ENCODE measurements around the gene INPPL1. TPM values are rescaled to one million over a fixed set of nuclear protein-coding genes. Genes with fewer than 3 reads are reported as not detected.
"Not testable (repeated sequence)": the region's sequence is repeated elsewhere in the genome, so short reads cannot be mapped to it uniquely, and the experiment has no call there.

INPPL1 gene
- total RNA-seq, 2 donors from 2014 or later, result 102 to 108 TPM

DNA sequence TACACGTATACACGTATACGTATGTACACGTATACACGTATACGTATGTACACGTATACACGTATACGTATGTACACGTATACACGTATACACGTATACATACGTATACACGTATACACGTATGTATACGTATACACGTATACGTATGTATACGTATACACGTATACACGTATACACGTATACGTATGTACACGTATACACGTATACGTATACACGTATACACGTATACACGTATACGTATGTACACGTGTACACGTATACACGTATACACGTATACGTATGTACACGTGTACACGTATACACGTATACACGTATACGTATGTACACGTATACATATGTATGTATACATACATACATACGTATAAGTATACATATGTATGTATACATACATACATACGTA lies 23.1 kb upstream of the INPPL1 start:
- H3K4me1 Mint-ChIP-seq; H3K27ac Mint-ChIP-seq; H3K9me3 ChIP-seq (ENCODE audit: control insufficient read depth, low read length, poor library complexity, severe bottlenecking); DNase-seq; ATAC-seq; H3K4me3 Mint-ChIP-seq; H3K27me3 Mint-ChIP-seq; H3K36me3 Mint-ChIP-seq (ENCODE audit: low read depth): not testable (repeated sequence)

DNA sequence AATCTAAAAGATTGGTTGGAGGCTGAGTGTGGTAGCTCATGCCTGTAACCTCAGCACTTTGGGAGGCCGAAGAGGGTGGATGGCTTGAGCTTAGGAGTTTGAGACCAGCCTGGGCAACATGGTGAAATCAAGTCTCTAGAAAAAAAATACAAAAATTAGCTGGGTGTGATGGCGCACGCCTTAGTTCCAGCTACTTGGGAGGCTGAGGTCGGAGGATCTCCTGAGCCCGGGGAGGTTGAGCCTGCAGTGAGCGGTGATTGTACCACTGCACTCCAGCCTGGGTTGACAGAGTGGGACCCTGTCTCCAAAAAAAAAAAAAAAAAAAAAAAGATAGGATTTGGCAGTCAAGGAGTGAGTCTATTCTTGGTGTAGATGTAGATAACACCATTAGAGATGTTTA lies 22.0 kb upstream of the INPPL1 start:
- ATAC-seq (no peak), DNase-seq (no peak)
- Mint-ChIP-seq H3K36me3 (ENCODE audit: low read depth) (peaks cover 2% of the 10 kb centered on the region), H3K27ac (no peak overlapping the region), H3K27me3 (no peaks in the 10 kb centered on the region), H3K4me3 (no peak overlapping the region), H3K4me1 (peaks cover 4% of the 10 kb centered on the region)
- H3K9me3 ChIP-seq (ENCODE audit: control insufficient read depth, low read length, poor library complexity, severe bottlenecking), result no peaks in the 10 kb centered on the region

DNA sequence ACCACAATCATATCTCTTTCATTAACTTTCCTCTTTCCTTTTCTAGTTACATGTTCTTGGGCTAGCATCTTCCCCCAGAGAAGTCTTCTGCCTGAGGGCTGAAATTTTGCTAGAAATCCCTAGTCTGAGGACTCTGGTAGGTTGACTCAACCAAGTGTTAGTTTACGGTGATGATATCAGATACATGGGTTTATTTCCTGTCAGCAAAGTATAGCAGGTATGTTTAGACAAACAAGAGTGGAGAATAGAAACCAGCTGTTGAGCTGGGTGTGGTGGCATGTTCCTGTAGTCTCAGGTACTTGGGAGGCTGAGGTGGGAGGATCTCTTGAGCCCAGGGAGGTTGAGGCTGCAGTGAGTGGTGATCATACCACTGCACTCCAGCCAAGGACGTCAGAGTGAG lies 21.4 kb upstream of the INPPL1 start:
- no peaks in the 10 kb centered on the region for H3K27me3 Mint-ChIP-seq
- no peak overlapping the region for H3K27ac Mint-ChIP-seq
- H3K4me1 Mint-ChIP-seq, result peaks cover 4% of the 10 kb centered on the region
- DNase-seq, result no peak
- H3K36me3 Mint-ChIP-seq (ENCODE audit: low read depth), result peaks cover 2% of the 10 kb centered on the region
- no peak overlapping the region for H3K4me3 Mint-ChIP-seq
- no peak for ATAC-seq
- H3K9me3 ChIP-seq (ENCODE audit: control insufficient read depth, low read length, poor library complexity, severe bottlenecking), result no peaks in the 10 kb centered on the region

DNA sequence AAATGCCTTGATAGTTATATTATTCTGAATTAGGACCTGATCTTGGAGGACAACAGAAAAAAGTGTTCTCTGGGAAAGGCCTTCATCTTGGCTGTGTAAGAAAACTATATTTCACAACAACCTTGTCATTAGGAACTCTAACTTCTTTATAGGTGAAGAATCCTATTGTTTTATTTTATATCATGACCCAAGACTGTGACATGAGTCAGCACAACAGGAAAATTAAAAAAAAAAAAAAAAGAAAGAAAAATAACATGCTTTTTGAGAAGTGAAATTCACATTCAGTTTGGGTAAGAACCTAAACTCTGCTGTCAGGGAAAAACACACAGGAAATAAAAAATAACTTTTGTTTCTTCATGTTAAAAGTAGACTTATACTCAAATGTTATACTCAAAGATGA lies 19.7 kb upstream of the INPPL1 start:
- H3K9me3 ChIP-seq (ENCODE audit: control insufficient read depth, low read length, poor library complexity, severe bottlenecking), result no peaks in the 10 kb centered on the region
- Mint-ChIP-seq H3K4me3 (no peak overlapping the region), H3K27me3 (no peaks in the 10 kb centered on the region), H3K36me3 (ENCODE audit: low read depth) (peaks cover 2% of the 10 kb centered on the region), H3K27ac (no peak overlapping the region), H3K4me1 (peaks cover 4% of the 10 kb centered on the region)
- DNase-seq (no peak), ATAC-seq (no peak)

DNA sequence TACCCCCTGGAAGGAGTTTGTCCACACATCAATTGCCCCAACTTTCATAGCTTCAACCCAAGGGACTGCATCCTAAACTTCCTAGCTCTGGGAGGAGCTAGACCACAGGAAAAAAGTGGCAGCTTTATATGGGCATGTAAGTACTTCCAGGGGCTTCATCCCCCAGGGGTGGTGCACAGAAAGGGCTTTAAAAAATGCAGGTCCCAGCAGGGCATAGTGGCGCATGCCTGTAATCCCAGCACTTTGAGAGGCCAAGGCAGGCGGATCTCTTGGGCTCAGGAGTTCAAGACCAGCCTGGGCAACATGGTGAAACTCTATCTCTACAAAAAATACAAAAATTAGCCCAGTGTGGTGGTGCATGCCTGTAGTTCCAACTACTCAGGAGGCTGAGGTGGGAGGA lies 17.8 kb upstream of the INPPL1 start:
- not testable (repeated sequence) for H3K27me3 Mint-ChIP-seq; H3K9me3 ChIP-seq (ENCODE audit: control insufficient read depth, low read length, poor library complexity, severe bottlenecking); H3K4me1 Mint-ChIP-seq; H3K4me3 Mint-ChIP-seq; H3K36me3 Mint-ChIP-seq (ENCODE audit: low read depth); DNase-seq; ATAC-seq; H3K27ac Mint-ChIP-seq

DNA sequence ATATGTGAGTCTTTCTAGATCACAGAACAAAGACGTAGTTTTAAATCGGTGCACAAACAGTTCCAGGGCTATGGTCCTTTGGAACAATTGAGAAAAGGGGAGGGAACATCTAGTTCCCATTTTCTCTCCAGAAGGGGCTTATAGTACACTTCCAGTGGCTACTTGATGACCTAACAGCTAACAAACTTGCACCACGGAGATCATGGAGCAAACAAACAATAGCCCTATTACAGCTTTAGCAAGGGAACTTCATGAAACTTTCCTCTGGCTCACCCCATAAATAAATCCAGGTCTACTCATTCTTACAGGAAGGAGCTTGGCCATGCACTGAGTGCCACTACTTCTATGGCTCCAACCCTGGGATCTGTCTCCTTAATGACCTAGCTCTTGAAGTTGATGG lies 16.3 kb upstream of the INPPL1 start:
- Mint-ChIP-seq H3K4me1 (no peaks in the 10 kb centered on the region), H3K27ac (no peak overlapping the region), H3K4me3 (no peak overlapping the region), H3K27me3 (no peaks in the 10 kb centered on the region), H3K36me3 (ENCODE audit: low read depth) (no peaks in the 10 kb centered on the region)
- no peak for ATAC-seq
- DNase-seq, result no peak
- H3K9me3 ChIP-seq (ENCODE audit: control insufficient read depth, low read length, poor library complexity, severe bottlenecking), result no peaks in the 10 kb centered on the region

DNA sequence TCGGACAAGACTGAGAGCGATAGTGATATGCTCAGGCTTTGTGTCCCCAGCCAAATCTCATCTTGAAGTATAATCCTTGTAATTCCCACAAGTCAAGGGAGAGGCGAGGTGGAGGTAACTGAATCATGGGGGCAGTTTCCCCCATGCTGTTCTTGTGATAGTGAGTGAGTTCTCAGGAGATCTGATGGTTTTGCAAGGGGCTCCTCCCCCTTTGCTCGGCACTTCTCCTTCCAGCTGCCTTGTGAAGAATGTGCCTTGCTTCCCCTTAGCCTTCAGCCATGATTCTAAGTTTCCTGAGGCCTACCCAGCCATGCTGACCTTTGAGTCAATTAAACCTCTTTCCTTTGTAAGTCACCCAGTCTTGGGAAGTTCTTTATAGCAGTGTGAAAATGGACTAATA lies 15.5 kb upstream of the INPPL1 start:
- no peak for DNase-seq
- H3K4me1 Mint-ChIP-seq, result no peaks in the 10 kb centered on the region
- H3K36me3 Mint-ChIP-seq (ENCODE audit: low read depth), result no peaks in the 10 kb centered on the region
- no peak for ATAC-seq
- no peak overlapping the region for H3K27ac Mint-ChIP-seq
- no peaks in the 10 kb centered on the region for H3K9me3 ChIP-seq (ENCODE audit: control insufficient read depth, low read length, poor library complexity, severe bottlenecking)
- H3K4me3 Mint-ChIP-seq, result no peak overlapping the region
- H3K27me3 Mint-ChIP-seq, result no peaks in the 10 kb centered on the region

DNA sequence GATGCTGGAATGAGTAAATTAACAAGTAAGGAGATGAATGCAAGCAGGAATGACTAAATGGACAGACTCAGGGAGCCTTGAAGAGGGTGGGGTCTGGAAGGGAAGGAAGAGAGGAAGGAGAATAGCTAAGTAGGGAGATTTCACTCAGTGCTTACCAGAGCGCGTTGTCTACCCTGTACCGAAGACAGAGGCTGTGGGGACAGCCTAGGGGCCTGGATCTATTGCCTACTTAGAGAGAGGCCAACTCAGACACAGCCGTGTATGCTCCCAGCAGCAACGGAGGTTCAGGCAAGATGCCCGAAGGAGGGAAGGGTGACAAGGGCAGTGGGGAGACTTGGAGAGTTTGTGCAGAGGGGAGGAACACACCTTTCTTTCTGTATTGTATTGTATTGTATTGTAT lies 7.9 kb upstream of the INPPL1 start, which contains the start of gene FOLR2:
TSS of gene FOLR2 (plus strand) at position 157 of the 400 bp plus-strand sequence. CDS start 1,791 bp downstream, outside the sequence.
- Mint-ChIP-seq H3K36me3 (ENCODE audit: low read depth) (peaks cover 5% of the 10 kb centered on the region), H3K27me3 (peaks cover 27% of the 10 kb centered on the region), H3K4me1 (peaks cover 6% of the 10 kb centered on the region), H3K27ac (no peak within 1 kb of the TSS), H3K4me3 (no peak within 1 kb of the TSS)
- no peak for DNase-seq
- H3K9me3 ChIP-seq (ENCODE audit: control insufficient read depth, low read length, poor library complexity, severe bottlenecking), result no peaks in the 10 kb centered on the region
- no peak for ATAC-seq

DNA sequence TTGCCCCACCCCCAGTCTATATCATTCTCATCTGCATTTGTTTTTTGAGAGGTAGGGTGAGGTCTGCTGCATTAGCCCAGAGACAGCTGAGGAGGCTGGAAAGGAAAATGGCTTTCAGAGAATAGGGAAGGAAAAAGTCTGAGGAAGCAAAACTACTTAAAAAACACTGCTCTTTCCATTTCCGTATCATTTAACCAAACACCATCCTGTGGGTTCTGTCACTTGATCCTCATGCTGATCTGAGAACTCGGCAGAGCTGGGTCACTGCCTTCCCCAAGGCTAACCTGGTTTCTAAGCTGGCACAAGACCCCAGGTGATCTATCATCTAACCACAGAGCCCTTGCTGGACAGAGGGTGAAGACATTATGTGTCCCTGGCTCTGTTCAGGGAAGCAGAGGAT lies 6.7 kb upstream of the INPPL1 start:
- ATAC-seq, result no peak
- no peaks in the 10 kb centered on the region for H3K9me3 ChIP-seq (ENCODE audit: control insufficient read depth, low read length, poor library complexity, severe bottlenecking)
- Mint-ChIP-seq H3K36me3 (ENCODE audit: low read depth) (peaks cover 5% of the 10 kb centered on the region), H3K4me1 (peaks cover 14% of the 10 kb centered on the region), H3K27ac (no peak overlapping the region), H3K27me3 (peaks cover 27% of the 10 kb centered on the region), H3K4me3 (no peak overlapping the region)
- DNase-seq, result no peak

DNA sequence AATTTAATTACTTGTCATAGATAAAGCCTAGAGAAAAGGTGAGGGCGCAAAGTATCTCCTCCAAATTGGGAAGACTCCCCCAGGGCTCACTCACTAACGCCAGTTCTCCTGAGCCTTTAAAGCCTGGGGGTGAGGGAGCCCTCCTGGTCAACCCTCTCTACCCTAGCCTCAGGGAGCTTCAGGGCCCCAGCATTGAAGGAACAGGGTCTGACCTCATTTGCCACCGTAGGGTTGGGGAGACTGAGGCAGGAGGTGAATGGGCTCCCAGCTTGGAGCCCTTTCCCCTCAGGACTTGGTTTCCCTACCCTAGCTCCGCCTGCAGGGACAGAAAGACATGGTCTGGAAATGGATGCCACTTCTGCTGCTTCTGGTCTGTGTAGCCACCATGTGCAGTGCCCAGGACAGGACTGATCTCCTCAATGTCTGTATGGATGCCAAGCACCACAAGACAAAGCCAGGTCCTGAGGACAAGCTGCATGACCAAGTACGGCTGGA lies 6.3 kb upstream of the INPPL1 start:
- Mint-ChIP-seq H3K27me3 (peaks cover 27% of the 10 kb centered on the region), H3K27ac (no peak overlapping the region), H3K4me3 (peak overlapping the region; percentile 12), H3K36me3 (ENCODE audit: low read depth) (peaks cover 5% of the 10 kb centered on the region), H3K4me1 (peaks cover 16% of the 10 kb centered on the region)
- DNase-seq, result no peak
- H3K9me3 ChIP-seq (ENCODE audit: control insufficient read depth, low read length, poor library complexity, severe bottlenecking), result no peaks in the 10 kb centered on the region
- no peak for ATAC-seq

DNA sequence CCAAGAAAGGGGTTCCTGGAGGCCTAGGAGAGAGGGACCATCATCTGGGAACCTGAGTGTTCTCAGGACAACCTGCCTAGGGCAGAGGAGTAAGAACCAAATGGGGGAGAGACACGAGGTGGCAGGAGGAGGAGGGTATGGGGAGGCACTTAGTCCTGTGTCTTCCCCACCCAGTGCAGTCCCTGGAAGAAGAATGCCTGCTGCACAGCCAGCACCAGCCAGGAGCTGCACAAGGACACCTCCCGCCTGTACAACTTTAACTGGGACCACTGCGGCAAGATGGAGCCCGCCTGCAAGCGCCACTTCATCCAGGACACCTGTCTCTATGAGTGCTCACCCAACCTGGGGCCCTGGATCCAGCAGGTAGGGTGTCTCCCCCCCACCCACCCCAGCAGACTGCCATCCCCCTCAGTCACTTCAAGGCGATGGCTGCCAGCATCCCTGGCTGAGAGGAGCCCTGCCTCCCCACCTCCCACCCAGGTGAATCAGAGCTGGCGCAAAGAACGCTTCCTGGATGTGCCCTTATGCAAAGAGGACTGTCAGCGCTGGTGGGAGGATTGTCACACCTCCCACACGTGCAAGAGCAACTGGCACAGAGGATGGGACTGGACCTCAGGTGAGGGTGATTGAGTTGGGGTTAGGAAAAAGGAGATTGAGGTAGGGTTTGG lies 3.7 kb upstream of the INPPL1 start:
- H3K27ac Mint-ChIP-seq, result no peak overlapping the region
- ATAC-seq (no peak), DNase-seq (no peak)
- no peak overlapping the region for H3K4me3 Mint-ChIP-seq
- H3K4me1 Mint-ChIP-seq, result peaks cover 24% of the 10 kb centered on the region
- H3K27me3 Mint-ChIP-seq, result peaks cover 27% of the 10 kb centered on the region
- H3K36me3 Mint-ChIP-seq (ENCODE audit: low read depth), result peaks cover 7% of the 10 kb centered on the region
- H3K9me3 ChIP-seq (ENCODE audit: control insufficient read depth, low read length, poor library complexity, severe bottlenecking), result no peaks in the 10 kb centered on the region

DNA sequence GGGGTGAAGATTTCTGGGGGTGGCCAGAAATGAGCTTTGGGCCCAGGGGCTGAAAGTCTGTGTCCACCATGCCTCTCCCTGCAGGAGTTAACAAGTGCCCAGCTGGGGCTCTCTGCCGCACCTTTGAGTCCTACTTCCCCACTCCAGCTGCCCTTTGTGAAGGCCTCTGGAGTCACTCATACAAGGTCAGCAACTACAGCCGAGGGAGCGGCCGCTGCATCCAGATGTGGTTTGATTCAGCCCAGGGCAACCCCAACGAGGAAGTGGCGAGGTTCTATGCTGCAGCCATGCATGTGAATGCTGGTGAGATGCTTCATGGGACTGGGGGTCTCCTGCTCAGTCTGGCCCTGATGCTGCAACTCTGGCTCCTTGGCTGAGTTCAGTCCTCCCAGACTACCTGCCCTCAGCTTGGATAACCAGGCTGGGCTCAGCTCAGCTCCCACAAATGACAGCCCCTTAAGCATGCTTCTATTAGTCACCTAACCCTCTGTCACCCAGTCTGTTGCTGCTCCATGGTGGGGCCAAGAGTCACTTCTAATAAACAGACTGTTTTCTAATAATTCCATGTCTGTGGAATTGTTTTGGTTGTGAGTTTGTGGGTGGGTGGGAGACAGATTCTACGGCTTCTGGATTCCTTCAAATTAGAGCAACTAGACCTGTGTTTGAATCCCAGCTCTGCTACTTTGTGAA lies 3.0 kb upstream of the INPPL1 start:
- H3K36me3 Mint-ChIP-seq (ENCODE audit: low read depth), result peaks cover 5% of the 10 kb centered on the region
- ATAC-seq, result no peak
- H3K27me3 Mint-ChIP-seq, result peaks cover 23% of the 10 kb centered on the region
- peaks cover 28% of the 10 kb centered on the region for H3K4me1 Mint-ChIP-seq
- no peak overlapping the region for H3K4me3 Mint-ChIP-seq
- peak overlapping the region; percentile 79 for H3K27ac Mint-ChIP-seq
- H3K9me3 ChIP-seq (ENCODE audit: control insufficient read depth, low read length, poor library complexity, severe bottlenecking), result no peaks in the 10 kb centered on the region
- DNase-seq, result no peak

DNA sequence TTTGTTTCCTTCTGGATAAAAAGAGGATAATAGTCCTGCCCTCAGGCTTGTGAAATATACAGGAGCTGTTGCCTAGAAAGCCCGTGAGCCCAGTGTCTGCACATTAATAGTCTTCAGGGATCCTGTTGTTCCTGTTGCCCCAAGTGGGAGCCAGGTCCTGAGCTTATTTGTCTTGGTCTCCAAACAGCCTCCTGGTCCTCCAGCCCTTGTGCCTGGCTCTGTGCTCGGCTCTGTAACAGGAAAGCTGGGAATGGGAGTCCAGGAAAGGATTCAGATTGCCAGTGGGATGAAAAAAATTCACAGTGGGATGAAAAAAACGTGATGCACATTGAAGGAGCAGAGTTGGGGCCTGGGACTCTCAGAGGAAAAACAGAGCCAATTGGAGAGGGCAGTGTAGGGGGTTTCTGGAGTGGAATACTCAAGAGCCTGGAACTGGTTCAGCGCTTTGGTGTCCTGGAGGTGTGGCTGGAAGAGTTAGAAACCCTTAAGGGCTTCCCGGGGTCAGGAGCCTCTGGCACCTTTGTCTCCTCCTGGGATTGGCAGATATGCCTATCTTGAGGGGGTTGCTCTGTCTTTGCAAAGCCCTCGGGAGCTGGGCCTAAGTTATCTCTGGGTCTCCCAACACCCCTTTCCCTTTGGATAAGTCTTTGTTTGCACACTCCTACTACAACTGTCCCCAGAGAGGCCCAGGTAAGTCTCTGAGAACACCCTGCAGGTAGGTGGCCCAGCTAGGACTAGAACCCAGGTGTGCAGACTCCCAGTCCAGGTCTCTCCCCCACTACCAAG lies 2.3 kb upstream of the INPPL1 start:
- Mint-ChIP-seq H3K36me3 (ENCODE audit: low read depth) (peaks cover 2% of the 10 kb centered on the region), H3K27ac (peak overlapping the region; percentile 79), H3K27me3 (peaks cover 15% of the 10 kb centered on the region), H3K4me3 (peak overlapping the region; percentile 99), H3K4me1 (peaks cover 29% of the 10 kb centered on the region)
- H3K9me3 ChIP-seq (ENCODE audit: control insufficient read depth, low read length, poor library complexity, severe bottlenecking), result no peaks in the 10 kb centered on the region
- DNase-seq, result no peak
- ATAC-seq, result no peak
